Uterus (tissue), 4 donors: ENCODE results near the gene UBQLNL. TPM values are rescaled to one million over a fixed set of nuclear protein-coding genes. Genes with fewer than 3 reads are reported as not detected.

ENCODE experiments used
- DNase-seq, 2 donors: peaks; one replicate each; pipeline ENCODE4 v3.0.0-alpha.2; 2019 to 2020
- H3K27ac ChIP-seq, 2 donors: fragments of 200-600 bp; sonication (generic); 1 replicate in 1 of 2; 2 replicates in 1 of 2; pipeline ENCODE4 v1.5.1; 2016 to 2018
- H3K27me3 ChIP-seq, 2 donors: fragments of 200-600 bp; sonication (generic); one replicate each; pipeline ENCODE4 v1.5.1; 2018 to 2019; ENCODE audit warnings: control low read depth in 1 of 2
- H3K36me3 ChIP-seq, 2 donors: fragments of 200-600 bp; sonication (generic); one replicate each; pipeline ENCODE4 v1.5.1; 2019; ENCODE audit warnings: control low read depth in 1 of 2
- H3K4me1 ChIP-seq, 2 donors: fragments of 200-600 bp; sonication (generic); one replicate each; pipeline ENCODE4 v1.5.1; 2018 to 2019; ENCODE audit warnings: control low read depth in 1 of 2
- H3K4me3 ChIP-seq, 2 donors: fragments of 200-600 bp; sonication (generic); 1 replicate in 1 of 2; 2 replicates in 1 of 2; pipeline ENCODE4 v1.5.1; 2018 to 2019; ENCODE audit warnings: mild to moderate bottlenecking in 1 of 2
- H3K9me3 ChIP-seq, 2 donors: fragments of 200-600 bp; sonication (generic); one replicate each; pipeline ENCODE4 v1.5.1; 2019; ENCODE audit warnings: control low read depth in 1 of 2
- POLR2A ChIP-seq, 2 donors: fragments of 450-650 bp; IDR thresholded peaks; one replicate each; pipeline ENCODE4 v1.6.1; 2016; ENCODE audit warnings: antibody characterized with exemption in 2 of 2, mild to moderate bottlenecking in 1 of 2, moderate library complexity in 1 of 2
- intact Hi-C: fragments of 100-400 bp; cut with DNase I; formaldehyde crosslinking; loops from one replicate; pipeline ENCODE4 v1.15.1; 2023; ENCODE audit warnings: low total_unique reads
- total RNA-seq, 4 donors: library from RNA; depleted of rRNA in 3 of 4; stranded (reverse); fragments of >200 nt in 3 of 4; gene quantifications; one replicate each; pipeline versions ENCODE4 v1.1.0 to v1.2.4, GENCODE V29; 2014 to 2023
- TF ChIP-seq, protein P1 (sequence below), 4 experiments: fragments of 200-600 bp in 2 of 4; fragments of 450-650 bp in 2 of 4; sonication (generic) in 2 of 4; IDR thresholded peaks; one replicate each; pipeline ENCODE4 v1.5.1; 2016 to 2019; ENCODE audit warnings: antibody characterized with exemption in 4 of 4, mild to moderate bottlenecking in 2 of 4, moderate library complexity in 1 of 4
- donor health status: DM: yes; HTN: yes; CAD: no.

The UBQLNL gene
- 10 to 100 TPM in 1 of 4 donors, 1 to 10 TPM in 3; 1.0 to 10.8 (median 4.7) TPM for total RNA-seq

- no peaks in the 10 kb centered on the region for H3K36me3 ChIP-seq
- no peak for DNase-seq
- H3K4me1 ChIP-seq = no peaks in the 10 kb centered on the region
- no peak within 1 kb of the TSS for H3K4me3 ChIP-seq
- TF ChIP-seq, protein P1, sequence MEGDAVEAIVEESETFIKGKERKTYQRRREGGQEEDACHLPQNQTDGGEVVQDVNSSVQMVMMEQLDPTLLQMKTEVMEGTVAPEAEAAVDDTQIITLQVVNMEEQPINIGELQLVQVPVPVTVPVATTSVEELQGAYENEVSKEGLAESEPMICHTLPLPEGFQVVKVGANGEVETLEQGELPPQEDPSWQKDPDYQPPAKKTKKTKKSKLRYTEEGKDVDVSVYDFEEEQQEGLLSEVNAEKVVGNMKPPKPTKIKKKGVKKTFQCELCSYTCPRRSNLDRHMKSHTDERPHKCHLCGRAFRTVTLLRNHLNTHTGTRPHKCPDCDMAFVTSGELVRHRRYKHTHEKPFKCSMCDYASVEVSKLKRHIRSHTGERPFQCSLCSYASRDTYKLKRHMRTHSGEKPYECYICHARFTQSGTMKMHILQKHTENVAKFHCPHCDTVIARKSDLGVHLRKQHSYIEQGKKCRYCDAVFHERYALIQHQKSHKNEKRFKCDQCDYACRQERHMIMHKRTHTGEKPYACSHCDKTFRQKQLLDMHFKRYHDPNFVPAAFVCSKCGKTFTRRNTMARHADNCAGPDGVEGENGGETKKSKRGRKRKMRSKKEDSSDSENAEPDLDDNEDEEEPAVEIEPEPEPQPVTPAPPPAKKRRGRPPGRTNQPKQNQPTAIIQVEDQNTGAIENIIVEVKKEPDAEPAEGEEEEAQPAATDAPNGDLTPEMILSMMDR (IDR thresholded peaks at IDR 0.05) = no peak
- TF ChIP-seq POLR2A (IDR thresholded peaks at IDR 0.05) = no peak
- no peaks in the 10 kb centered on the region for H3K27me3 ChIP-seq
- no peak within 1 kb of the TSS for H3K27ac ChIP-seq
- intact Hi-C loops = no loop called here
- H3K9me3 ChIP-seq = no peaks in the 10 kb centered on the region
Observed at GRCh38 chr11:5516599-5516998, at the start of gene UBQLNL. Gene UBQLNL, minus strand, starts transcription at chr11:5516699. Its CDS starts 258 bp downstream, at chr11:5516441.

- TF ChIP-seq POLR2A (IDR thresholded peaks at IDR 0.05) = no peak
- TF ChIP-seq, protein P1 (IDR thresholded peaks at IDR 0.05) = no peak
- Histone ChIP-seq H3K4me3 (no peak overlapping the region), H3K9me3 (no peaks in the 10 kb centered on the region), H3K36me3 (no peaks in the 10 kb centered on the region), H3K27ac (no peak overlapping the region), H3K4me1 (no peaks in the 10 kb centered on the region), H3K27me3 (no peaks in the 10 kb centered on the region)
- no peak for DNase-seq
- intact Hi-C loops = no loop called here
Observed at GRCh38 chr11:5564259-5565019, 47.9 kb upstream of the UBQLNL start.

GRCh38 chr11:5557751-5558150 lies 41.3 kb upstream of the UBQLNL start:
- DNase-seq = no peak

DNA sequence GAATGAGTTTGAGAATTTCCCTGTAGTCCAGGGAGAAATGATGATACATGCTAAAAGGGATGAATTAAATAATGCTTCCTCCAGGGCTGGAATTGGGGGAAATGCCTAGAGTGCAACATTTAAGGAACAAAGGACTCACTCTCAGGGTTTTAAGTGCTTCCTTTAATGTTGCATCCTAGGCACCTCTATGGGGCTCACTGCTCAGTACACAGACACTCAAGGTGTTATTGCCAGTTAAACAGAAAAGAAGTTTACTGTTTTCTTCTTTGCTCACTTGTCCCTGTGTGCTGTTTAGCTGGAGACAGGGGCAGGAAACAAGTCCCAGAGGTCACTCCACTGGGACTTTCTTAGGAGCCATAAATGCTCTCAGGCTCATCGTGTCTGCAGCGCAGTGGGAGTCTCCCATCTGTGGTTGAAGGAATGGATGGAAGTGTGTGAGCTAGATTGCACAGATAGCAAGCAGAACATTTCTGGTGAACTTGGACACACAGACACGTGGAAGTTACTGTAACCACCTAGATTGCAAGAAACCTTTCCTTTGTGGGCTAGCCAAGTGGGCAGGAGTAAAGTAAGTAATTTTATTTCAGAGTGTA lies 40.2 kb upstream of the UBQLNL start:
- H3K27me3 ChIP-seq = no peaks in the 10 kb centered on the region
- no peak for TF ChIP-seq POLR2A (IDR thresholded peaks at IDR 0.05)
- TF ChIP-seq, protein P1 (IDR thresholded peaks at IDR 0.05) = no peak
- no peak overlapping the region for H3K4me3 ChIP-seq
- no peaks in the 10 kb centered on the region for H3K36me3 ChIP-seq
- H3K27ac ChIP-seq = no peak overlapping the region
- no peak for DNase-seq
- intact Hi-C loops = no loop called here
- no peaks in the 10 kb centered on the region for H3K9me3 ChIP-seq
- no peaks in the 10 kb centered on the region for H3K4me1 ChIP-seq

More at GRCh38 chr11:5557751-5558150, 41.3 kb upstream of the UBQLNL start:
- intact Hi-C loops = no loop called here
- Histone ChIP-seq H3K27ac (no peak overlapping the region), H3K4me3 (no peak overlapping the region), H3K36me3 (no peaks in the 10 kb centered on the region), H3K27me3 (no peaks in the 10 kb centered on the region), H3K9me3 (no peaks in the 10 kb centered on the region), H3K4me1 (no peaks in the 10 kb centered on the region)
- TF ChIP-seq POLR2A (IDR thresholded peaks at IDR 0.05) = no peak
- TF ChIP-seq, protein P1 (IDR thresholded peaks at IDR 0.05) = no peak

- Histone ChIP-seq H3K4me3 (no peak overlapping the region), H3K27me3 (no peaks in the 10 kb centered on the region), H3K4me1 (no peaks in the 10 kb centered on the region), H3K36me3 (no peaks in the 10 kb centered on the region), H3K27ac (no peak overlapping the region), H3K9me3 (no peaks in the 10 kb centered on the region)
- TF ChIP-seq, protein P1 (IDR thresholded peaks at IDR 0.05) = no peak
- TF ChIP-seq POLR2A (IDR thresholded peaks at IDR 0.05) = no peak
- DNase-seq = no peak
- intact Hi-C loops = no loop called here
Observed at GRCh38 chr11:5553343-5553742, 36.8 kb upstream of the UBQLNL start.
